Psoas muscle (tissue), 8 donors: Measurements from ENCODE around the gene RPS15A. TPM values are rescaled to one million over a fixed set of nuclear protein-coding genes. Genes with fewer than 3 reads are reported as not detected.
"Not testable (repeated sequence)": the region's sequence is repeated elsewhere in the genome, so short reads cannot be mapped to it uniquely, and the experiment has no call there.

Experiments used
- ATAC-seq, 4 donors: fragments of 200-7000 bp; cut with Tn5 transposase; one replicate each; pipeline ENCODE4 v1.9.1; 2020; ENCODE audit warnings: moderate library complexity in 3 of 4, mild to moderate bottlenecking in 2 of 4
- DNase-seq, 2 donors: peaks; one replicate each; pipeline ENCODE4 v3.0.0-alpha.2; 2020
- H3K27ac ChIP-seq: fragments of 200-600 bp; one replicate; pipeline ENCODE4 v1.8.0; 2022
- H3K27me3 ChIP-seq, 3 donors: fragments of 200-600 bp in 1 of 3; one replicate each; pipeline versions ENCODE4 v1.6.1 to v1.8.0; 2013 to 2022; ENCODE audit warnings: low read length in 2 of 3, mild to moderate bottlenecking in 2 of 3, moderate library complexity in 1 of 3; ENCODE audit not compliant: insufficient read depth in 3 of 3
- H3K36me3 ChIP-seq, 2 donors: fragments of 200-600 bp in 1 of 2; one replicate each; pipeline versions ENCODE4 v1.6.1 to v1.8.0; 2013 to 2022; ENCODE audit warnings: low read depth in 1 of 2, mild to moderate bottlenecking in 1 of 2, moderate library complexity in 1 of 2; ENCODE audit not compliant: insufficient read depth in 1 of 2
- H3K4me1 ChIP-seq: fragments of 200-600 bp; one replicate; pipeline ENCODE4 v1.8.0; 2022
- H3K4me3 ChIP-seq: fragments of 200-600 bp; one replicate; pipeline ENCODE4 v1.8.0; 2022; ENCODE audit warnings: mild to moderate bottlenecking
- H3K9me3 ChIP-seq: fragments of 200-600 bp; one replicate; pipeline ENCODE4 v1.8.0; 2022
- WGBS, 3 donors: extraction: QIAGEN DNeasy Blood & Tissue Kit; methylation state at CpG; one replicate each; pipeline versions ENCODE4 v1.1.6 to v1.1.7; 2013; 5-methylcytosine and 5-hydroxymethylcytosine counted together
- intact Hi-C, 2 donors: fragments of 100-400 bp; cut with DNase I; formaldehyde crosslinking; loops; one replicate each; pipeline versions ENCODE4 v1.11.0 to v1.14.2; 2022
- polyA plus RNA-seq, 3 donors: library from polyadenylated mRNA; stranded (reverse); fragments of 200-250 nt; gene quantifications; one replicate each; pipeline ENCODE4 v1.2.3, GENCODE V29; 2013
- total RNA-seq, 4 donors: library from RNA; stranded (reverse); fragmentation: NEBNext Ultra II Directional in 2 of 4; extraction: Animal tissue kit (Norgen Biotek cat#: 25700) in 2 of 4; gene quantifications; one replicate each; pipeline versions ENCODE4 v1.2.1 to v1.2.4, GENCODE V29; 2021 to 2023
- TF ChIP-seq, protein P1 (sequence below): fragments of 200-600 bp; IDR thresholded peaks from one replicate; pipeline ENCODE4 v1.8.0; 2022; ENCODE audit warnings: antibody characterized with exemption
- donor health status: healthy with polysubstance abuse.
- donor health status: DM: no; HTN: no; CAD: no; lungs with moderate emphysema.
- donor health status: Bipolar disorder and iron deficiency.
- donor health status: healthy.
- donor health status: DM: yes; HTN: yes; CAD: no.
- donor health status: DM: no; HTN: no; CAD: no.
- donor health status: DM: no; HTN: no; CAD: no.
- donor health status: DM: yes; HTN: yes; CAD: no.

RPS15A gene
- total and polyA plus RNA-seq, 7 donors = 822 to 3,567 (median 1,272) TPM

DNA sequence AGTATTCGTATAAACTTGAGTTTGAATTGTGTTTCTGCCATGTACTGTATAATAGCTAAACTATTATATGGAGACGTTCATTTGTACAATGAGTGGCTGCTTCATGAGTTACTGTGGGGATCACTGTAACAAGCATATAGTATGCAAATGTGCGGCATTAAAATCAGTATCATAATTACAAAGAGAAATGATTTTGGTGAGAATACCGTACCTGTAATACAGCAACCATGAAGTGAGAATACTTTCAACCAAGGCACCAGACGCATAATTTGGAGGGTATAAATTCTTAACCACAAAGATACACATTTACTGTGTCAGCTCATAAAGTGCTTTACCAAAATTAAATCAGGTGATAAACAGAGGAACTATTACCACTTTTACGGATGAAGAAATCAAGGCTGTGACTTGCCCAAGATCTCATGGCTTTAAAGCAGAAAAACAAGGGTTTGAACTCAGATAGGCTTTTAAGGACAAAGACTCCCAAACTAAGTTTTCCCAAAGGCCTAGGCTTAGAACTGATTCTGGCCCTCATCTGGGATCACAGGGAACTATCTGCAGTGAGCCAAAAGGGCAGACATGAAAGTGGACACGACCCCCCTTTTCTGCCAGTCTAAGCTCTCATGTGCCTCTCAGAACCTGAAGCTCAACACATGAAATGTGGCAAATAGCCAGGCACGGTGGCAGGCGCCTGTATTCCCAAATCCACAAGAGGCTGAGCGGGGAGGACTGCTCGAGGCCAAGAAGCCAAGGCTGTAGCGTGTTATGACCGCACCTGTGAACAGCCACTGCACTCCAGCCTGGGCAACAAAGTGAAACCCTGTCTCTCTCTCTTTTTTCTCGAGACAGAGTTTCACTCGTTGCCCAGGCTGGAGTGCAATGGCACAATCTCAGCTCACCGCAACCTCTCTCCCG is 6.4 kb downstream of the RPS15A start:
- Histone ChIP-seq H3K9me3 (no peaks in the 10 kb centered on the region), H3K27me3 (no peaks in the 10 kb centered on the region), H3K27ac (peak overlapping the region; percentile 93), H3K36me3 (peaks cover 23 to 64% of the 10 kb centered on the region in 2 donors), H3K4me3 (peak overlapping the region; percentile 94), H3K4me1 (peaks cover 56% of the 10 kb centered on the region)
- TF ChIP-seq, protein P1, sequence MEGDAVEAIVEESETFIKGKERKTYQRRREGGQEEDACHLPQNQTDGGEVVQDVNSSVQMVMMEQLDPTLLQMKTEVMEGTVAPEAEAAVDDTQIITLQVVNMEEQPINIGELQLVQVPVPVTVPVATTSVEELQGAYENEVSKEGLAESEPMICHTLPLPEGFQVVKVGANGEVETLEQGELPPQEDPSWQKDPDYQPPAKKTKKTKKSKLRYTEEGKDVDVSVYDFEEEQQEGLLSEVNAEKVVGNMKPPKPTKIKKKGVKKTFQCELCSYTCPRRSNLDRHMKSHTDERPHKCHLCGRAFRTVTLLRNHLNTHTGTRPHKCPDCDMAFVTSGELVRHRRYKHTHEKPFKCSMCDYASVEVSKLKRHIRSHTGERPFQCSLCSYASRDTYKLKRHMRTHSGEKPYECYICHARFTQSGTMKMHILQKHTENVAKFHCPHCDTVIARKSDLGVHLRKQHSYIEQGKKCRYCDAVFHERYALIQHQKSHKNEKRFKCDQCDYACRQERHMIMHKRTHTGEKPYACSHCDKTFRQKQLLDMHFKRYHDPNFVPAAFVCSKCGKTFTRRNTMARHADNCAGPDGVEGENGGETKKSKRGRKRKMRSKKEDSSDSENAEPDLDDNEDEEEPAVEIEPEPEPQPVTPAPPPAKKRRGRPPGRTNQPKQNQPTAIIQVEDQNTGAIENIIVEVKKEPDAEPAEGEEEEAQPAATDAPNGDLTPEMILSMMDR = no peak
- intact Hi-C loops = no loop called here
- DNase-seq (no peak), ATAC-seq (no peak)
- 46 to 80% (median 48%) methylated on average over 17 of the region's 17 CpGs for WGBS, 3 donors

DNA sequence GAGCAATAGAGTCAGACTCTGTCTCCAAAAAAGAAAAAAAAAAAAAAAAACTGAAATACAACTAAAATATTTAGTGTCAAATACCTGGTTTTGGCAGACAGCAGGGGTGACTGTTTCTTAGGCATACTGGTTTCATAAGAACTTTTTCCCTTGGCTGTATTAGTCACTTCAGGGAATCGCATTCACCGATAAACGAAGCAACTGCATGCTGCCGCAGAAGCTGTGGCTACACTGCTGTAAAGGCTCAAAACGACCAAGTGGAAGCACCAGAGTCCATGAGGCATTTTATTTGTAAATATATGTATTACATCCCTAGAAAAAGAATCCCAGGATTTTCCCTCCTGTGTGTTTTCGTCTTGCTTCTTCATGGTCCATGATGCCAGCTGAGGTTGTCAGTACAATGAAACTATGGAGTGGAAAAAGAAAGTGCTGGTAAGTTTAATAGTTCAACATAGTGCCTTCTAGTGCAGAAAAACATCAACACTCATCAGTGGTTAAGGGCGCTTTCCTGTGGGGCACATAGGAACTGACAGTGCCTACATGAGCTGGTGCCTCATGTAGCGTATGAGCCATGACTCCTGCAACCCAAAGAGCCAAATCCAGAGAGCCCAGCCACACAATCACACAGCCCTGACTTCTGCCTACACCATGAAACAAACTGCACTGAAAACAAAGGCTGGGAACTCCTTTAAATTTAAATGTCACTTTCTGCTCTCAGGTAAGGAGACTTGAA is 7.3 kb downstream of the RPS15A start:
- DNase-seq (no peak), ATAC-seq (no peak)
- 81 to 90% (median 85%) methylated on average over 8 of the region's 8 CpGs for WGBS, 3 donors
- peaks cover 20 to 57% of the 10 kb centered on the region in 2 donors for H3K36me3 ChIP-seq
- H3K4me3 ChIP-seq = no peak overlapping the region
- TF ChIP-seq, protein P1 = no peak
- intact Hi-C loops = no loop called here
- H3K4me1 ChIP-seq = peaks cover 48% of the 10 kb centered on the region
- H3K9me3 ChIP-seq = no peaks in the 10 kb centered on the region
- peak overlapping the region; percentile 93 for H3K27ac ChIP-seq
- H3K27me3 ChIP-seq = no peaks in the 10 kb centered on the region

DNA sequence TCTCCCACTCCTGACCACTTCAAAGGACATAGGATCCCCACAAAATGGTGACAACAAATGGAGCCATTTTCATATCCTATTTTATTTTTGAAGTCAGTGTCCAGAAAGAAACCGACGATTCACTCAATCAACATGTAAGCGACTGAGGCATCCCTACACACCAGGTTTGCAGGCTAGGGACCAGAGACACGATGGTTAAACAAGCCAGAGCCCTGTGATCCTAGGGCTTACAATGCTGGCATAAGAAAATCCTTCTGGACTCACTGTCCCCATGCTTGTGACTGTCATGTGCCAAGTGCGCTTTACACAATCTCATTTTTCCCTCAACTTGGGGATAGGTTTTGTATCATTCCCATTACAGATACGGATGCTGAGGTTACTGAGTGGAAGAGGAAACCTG is 8.9 kb downstream of the RPS15A start:
- H3K27ac ChIP-seq = peak overlapping the region; percentile 16
- H3K27me3 ChIP-seq, DNase-seq, H3K9me3 ChIP-seq, H3K4me3 ChIP-seq, intact Hi-C loops: not testable (repeated sequence)
- WGBS, 3 donors = 30 to 60% (median 34%) methylated on average over 3 to 6 of the region's 6 CpGs
- peaks cover 13 to 41% of the 10 kb centered on the region in 2 donors for H3K36me3 ChIP-seq
- ATAC-seq = peak; percentile 51 to 79 (median 57)
- peaks cover 32% of the 10 kb centered on the region for H3K4me1 ChIP-seq

DNA sequence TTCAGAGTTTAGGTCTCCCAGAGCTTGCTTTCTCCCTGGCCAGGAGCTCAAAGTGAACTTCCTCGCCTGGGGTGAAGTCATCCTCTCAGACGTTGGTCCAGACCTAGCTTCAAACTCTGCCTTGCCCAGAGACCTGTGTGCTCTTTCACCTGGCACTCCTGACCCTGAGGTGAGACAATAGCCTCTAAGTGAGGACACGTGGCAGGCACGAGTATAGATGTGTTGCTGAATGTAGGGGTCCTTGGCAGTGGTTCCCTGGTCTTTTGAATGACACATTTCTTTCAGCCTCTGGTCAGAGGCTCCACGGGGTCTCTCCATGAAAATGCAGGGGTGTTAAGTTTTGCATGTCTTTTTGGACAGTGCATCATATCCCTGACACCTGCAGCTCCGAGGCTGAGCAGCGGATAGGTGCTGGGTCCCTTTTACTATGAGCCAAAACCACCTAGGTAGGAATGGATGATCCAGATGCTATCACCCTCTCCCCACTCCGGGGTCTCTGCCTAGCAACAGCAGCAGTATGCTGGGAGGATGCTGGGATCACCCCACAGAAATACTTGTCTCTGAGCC is 9.6 kb downstream of the RPS15A start:
- DNase-seq, H3K4me3 ChIP-seq, H3K27me3 ChIP-seq, H3K9me3 ChIP-seq, intact Hi-C loops: not testable (repeated sequence)
- H3K4me1 ChIP-seq = peaks cover 26% of the 10 kb centered on the region
- H3K36me3 ChIP-seq = peaks cover 13 to 34% of the 10 kb centered on the region in 2 donors
- peak overlapping the region; percentile 41 for H3K27ac ChIP-seq
- 42 to 62% (median 46%) methylated on average over 7 to 8 of the region's 8 CpGs for WGBS, 3 donors
- ATAC-seq = peak; percentile 14 to 33 (median 26)

- H3K36me3 ChIP-seq, ATAC-seq, DNase-seq, H3K4me3 ChIP-seq, H3K27ac ChIP-seq, H3K27me3 ChIP-seq, H3K4me1 ChIP-seq, H3K9me3 ChIP-seq, intact Hi-C loops: not testable (repeated sequence)
- 94 to 100% (median 100%) methylated on average over 1 of the region's 1 CpG for WGBS, 3 donors
Observed at GRCh38 chr16:18777664-18778063, 12.5 kb downstream of the RPS15A start.

DNA sequence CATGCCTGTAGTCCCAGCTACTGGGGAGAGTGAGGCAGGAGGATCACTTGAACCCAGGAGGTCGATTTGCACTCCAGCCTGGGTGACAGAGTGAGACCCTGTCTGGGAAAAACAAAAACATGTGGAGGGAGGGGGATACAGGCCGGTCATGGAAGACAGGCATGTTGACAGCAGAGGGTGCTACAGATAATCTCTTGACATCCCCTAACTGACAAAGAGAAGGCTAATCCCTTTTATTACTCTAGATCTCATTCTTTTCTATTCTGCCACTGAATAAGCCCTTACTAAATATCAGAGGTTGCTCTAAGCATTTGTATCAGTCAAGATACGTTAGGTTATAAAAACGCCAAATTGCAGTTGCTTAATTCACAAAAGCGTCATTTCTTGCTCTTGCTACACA is 13.8 kb downstream of the RPS15A start:
- WGBS, 3 donors = 67 to 90% (median 84%) methylated on average over 5 of the region's 5 CpGs
- DNase-seq, intact Hi-C loops: not testable (repeated sequence)

DNA sequence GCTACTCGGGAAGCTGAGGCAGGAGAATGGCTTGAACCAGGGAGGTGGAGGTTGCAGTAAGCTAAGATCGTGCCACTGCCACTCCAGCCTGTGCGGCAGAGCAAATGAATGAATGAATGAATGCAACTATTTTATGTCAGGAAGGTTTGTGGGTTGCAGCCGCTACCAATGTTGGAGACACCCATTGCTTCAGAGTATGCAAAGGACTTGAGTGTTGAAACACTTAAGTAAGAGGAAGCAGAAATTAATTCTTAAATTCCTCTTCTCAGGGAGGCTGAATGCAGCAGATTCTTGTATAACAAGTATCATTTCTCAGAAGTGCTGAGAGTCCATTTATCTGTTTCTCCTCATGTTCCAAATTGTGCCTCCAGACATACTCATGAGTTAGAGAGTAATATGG is 15.5 kb downstream of the RPS15A start:
- H3K4me1 ChIP-seq, intact Hi-C loops, H3K4me3 ChIP-seq, H3K9me3 ChIP-seq, H3K27me3 ChIP-seq, DNase-seq, H3K36me3 ChIP-seq, H3K27ac ChIP-seq, ATAC-seq: not testable (repeated sequence)
- WGBS, 3 donors = 93 to 96% (median 96%) methylated on average over 4 of the region's 4 CpGs

More for the DNA sequence above, 13.8 kb downstream of the RPS15A start:
- H3K4me3 ChIP-seq, H3K9me3 ChIP-seq, H3K36me3 ChIP-seq, ATAC-seq, H3K27ac ChIP-seq, H3K27me3 ChIP-seq, H3K4me1 ChIP-seq: not testable (repeated sequence)

DNA sequence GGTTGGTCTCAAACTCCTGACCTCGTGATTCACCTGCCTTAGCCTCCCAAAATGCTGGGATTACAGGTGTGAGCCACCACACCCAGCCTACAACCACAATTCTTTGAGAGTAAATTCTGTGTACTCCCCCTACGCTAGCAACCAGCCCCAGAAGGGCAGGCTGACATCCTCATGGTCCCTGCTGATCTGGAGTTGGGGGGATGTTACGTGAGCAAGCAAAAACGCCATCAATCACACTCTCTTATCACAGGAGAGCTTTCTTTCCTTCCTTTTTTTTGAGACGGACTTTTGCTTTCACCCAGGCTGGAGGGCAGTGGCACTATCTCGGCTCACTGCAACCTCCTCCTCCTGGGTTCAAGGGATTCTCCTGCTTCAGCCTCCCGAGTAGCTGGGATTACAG is 18.0 kb downstream of the RPS15A start:
- ATAC-seq, intact Hi-C loops: not testable (repeated sequence)
- WGBS, 3 donors = 86 to 92% (median 90%) methylated on average over 7 of the region's 7 CpGs

More for the DNA sequence above, 18.0 kb downstream of the RPS15A start:
- H3K36me3 ChIP-seq, H3K4me1 ChIP-seq, DNase-seq, H3K27me3 ChIP-seq, H3K27ac ChIP-seq, H3K9me3 ChIP-seq, H3K4me3 ChIP-seq: not testable (repeated sequence)
